Liver (tissue), 3 donors: ENCODE measurements around the gene USHBP1.

Experiments used
- GABPA ChIP-seq, 2 donors: IDR thresholded peaks in 1 of 2; conservative IDR thresholded peaks in 1 of 2; 2 replicates each; pipeline ENCODE4 v1.6.1; 2016; ENCODE audit warnings: antibody characterized with exemption in 2 of 2, mild to moderate bottlenecking in 1 of 2, moderate library complexity in 1 of 2
- JUND ChIP-seq, 2 donors: IDR thresholded peaks; 2 replicates each; pipeline ENCODE4 v1.6.1; 2016; ENCODE audit warnings: antibody characterized with exemption in 2 of 2
- RAD21 ChIP-seq, 2 donors: IDR thresholded peaks; 2 replicates each; pipeline ENCODE4 v1.6.1; 2016; ENCODE audit warnings: antibody characterized with exemption in 2 of 2, mild to moderate bottlenecking in 2 of 2
- RXRA ChIP-seq, 2 donors: IDR thresholded peaks; 2 replicates each; pipeline ENCODE4 v1.6.1; 2017 to 2018; ENCODE audit warnings: antibody characterized with exemption in 2 of 2, mild to moderate bottlenecking in 1 of 2
- YY1 ChIP-seq: IDR thresholded peaks from 2 replicates; pipeline ENCODE4 v1.6.1; 2016; ENCODE audit warnings: antibody characterized with exemption, mild to moderate bottlenecking
- TF ChIP-seq, protein P1 (sequence below): fragments of 150-350 bp; IDR thresholded peaks from 2 replicates; pipeline ENCODE4 v1.5.1; 2017; ENCODE audit warnings: improper control_type of control experiment, low read depth, low read length; ENCODE audit not compliant: missing input control
- TF ChIP-seq, protein P2 (sequence below): IDR thresholded peaks from 2 replicates; pipeline ENCODE4 v1.6.1; 2016; ENCODE audit warnings: antibody characterized with exemption, mild to moderate bottlenecking
- TF ChIP-seq, protein P3 (sequence below): IDR thresholded peaks from 2 replicates; pipeline ENCODE4 v1.6.1; 2016; ENCODE audit warnings: antibody characterized with exemption
- TF ChIP-seq, protein P4 (sequence below): IDR thresholded peaks from 2 replicates; pipeline ENCODE4 v1.6.1; 2016; ENCODE audit warnings: antibody characterized with exemption
- donor health status: healthy.
- donor health status: healthy.

DNA sequence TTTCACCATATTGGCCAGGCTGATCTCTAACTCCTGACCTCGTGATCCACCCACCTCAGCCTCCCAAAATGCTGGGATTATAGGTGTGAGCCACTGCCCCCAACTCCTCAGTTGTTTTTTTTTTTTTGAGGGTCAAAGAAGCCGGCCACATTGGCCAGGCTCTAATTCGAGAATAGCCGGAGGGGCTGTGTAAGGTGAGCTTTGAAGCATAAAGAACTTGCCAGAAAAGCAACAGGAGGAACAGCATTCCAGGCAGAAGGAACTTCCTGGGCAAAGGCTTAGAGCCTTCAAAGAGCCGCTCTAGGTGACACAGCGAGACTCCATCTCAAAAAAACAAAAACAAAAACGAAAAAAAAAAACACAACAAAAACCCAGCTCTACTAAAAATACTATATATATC is 1.5 kb upstream of the USHBP1 start:
- TF ChIP-seq, protein P1, sequence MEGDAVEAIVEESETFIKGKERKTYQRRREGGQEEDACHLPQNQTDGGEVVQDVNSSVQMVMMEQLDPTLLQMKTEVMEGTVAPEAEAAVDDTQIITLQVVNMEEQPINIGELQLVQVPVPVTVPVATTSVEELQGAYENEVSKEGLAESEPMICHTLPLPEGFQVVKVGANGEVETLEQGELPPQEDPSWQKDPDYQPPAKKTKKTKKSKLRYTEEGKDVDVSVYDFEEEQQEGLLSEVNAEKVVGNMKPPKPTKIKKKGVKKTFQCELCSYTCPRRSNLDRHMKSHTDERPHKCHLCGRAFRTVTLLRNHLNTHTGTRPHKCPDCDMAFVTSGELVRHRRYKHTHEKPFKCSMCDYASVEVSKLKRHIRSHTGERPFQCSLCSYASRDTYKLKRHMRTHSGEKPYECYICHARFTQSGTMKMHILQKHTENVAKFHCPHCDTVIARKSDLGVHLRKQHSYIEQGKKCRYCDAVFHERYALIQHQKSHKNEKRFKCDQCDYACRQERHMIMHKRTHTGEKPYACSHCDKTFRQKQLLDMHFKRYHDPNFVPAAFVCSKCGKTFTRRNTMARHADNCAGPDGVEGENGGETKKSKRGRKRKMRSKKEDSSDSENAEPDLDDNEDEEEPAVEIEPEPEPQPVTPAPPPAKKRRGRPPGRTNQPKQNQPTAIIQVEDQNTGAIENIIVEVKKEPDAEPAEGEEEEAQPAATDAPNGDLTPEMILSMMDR: no peak
- TF ChIP-seq, protein P2, sequence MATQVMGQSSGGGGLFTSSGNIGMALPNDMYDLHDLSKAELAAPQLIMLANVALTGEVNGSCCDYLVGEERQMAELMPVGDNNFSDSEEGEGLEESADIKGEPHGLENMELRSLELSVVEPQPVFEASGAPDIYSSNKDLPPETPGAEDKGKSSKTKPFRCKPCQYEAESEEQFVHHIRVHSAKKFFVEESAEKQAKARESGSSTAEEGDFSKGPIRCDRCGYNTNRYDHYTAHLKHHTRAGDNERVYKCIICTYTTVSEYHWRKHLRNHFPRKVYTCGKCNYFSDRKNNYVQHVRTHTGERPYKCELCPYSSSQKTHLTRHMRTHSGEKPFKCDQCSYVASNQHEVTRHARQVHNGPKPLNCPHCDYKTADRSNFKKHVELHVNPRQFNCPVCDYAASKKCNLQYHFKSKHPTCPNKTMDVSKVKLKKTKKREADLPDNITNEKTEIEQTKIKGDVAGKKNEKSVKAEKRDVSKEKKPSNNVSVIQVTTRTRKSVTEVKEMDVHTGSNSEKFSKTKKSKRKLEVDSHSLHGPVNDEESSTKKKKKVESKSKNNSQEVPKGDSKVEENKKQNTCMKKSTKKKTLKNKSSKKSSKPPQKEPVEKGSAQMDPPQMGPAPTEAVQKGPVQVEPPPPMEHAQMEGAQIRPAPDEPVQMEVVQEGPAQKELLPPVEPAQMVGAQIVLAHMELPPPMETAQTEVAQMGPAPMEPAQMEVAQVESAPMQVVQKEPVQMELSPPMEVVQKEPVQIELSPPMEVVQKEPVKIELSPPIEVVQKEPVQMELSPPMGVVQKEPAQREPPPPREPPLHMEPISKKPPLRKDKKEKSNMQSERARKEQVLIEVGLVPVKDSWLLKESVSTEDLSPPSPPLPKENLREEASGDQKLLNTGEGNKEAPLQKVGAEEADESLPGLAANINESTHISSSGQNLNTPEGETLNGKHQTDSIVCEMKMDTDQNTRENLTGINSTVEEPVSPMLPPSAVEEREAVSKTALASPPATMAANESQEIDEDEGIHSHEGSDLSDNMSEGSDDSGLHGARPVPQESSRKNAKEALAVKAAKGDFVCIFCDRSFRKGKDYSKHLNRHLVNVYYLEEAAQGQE: no peak
- TF ChIP-seq, protein P3, sequence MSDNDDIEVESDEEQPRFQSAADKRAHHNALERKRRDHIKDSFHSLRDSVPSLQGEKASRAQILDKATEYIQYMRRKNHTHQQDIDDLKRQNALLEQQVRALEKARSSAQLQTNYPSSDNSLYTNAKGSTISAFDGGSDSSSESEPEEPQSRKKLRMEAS: no peak
- TF ChIP-seq, protein P4, sequence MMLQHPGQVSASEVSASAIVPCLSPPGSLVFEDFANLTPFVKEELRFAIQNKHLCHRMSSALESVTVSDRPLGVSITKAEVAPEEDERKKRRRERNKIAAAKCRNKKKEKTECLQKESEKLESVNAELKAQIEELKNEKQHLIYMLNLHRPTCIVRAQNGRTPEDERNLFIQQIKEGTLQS: no peak
- TF ChIP-seq GABPA (IDR thresholded peaks at IDR 0.05 in 1 of 2, conservative IDR thresholded peaks at IDR 0.05 in 1 of 2) (no peak), JUND (IDR thresholded peaks at IDR 0.05) (no peak), RAD21 (IDR thresholded peaks at IDR 0.05) (no peak), RXRA (IDR thresholded peaks at IDR 0.05) (no peak), YY1 (no peak)
